ENCODE results near the gene ATG16L2.
A peak's percentile ranks its signal among the peaks of the same experiment; 100 is the strongest.

GRCh38 chr11:72787216-72788104 lies 26.8 kb upstream of the ATG16L2 start:
- TF ChIP-seq CTCF (IDR thresholded peaks at IDR 0.05) (peak in 1 of 6 experiments; percentile 28), POLR2A (IDR thresholded peaks at IDR 0.05) (no peak)

Data from thyroid gland (tissue), 4 donors.